ENCODE data around the gene UBASH3B.

DNA sequence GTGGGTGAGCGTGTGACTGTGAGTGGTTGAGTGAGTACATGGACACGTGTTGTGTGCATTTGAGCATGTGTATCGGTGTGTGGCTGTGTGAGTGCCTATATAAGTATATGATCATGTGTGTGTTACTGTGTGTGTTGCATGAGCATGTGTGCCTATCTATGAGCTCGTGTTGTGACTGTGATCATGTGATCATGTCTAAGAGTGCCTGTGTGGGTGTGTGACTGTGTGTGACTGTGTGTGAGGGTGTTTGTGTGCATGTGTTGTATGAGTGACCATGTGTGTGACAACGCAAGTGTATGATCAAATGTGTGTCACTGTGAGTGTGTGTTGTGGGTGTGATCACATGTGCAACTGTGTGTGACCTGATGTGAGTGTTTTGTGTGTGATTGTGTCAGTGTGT lies 88.8 kb downstream of the UBASH3B start:
- no peak for TF ChIP-seq POLR2AphosphoS5 (IDR thresholded peaks at IDR 0.05)
- TF ChIP-seq, protein P1, sequence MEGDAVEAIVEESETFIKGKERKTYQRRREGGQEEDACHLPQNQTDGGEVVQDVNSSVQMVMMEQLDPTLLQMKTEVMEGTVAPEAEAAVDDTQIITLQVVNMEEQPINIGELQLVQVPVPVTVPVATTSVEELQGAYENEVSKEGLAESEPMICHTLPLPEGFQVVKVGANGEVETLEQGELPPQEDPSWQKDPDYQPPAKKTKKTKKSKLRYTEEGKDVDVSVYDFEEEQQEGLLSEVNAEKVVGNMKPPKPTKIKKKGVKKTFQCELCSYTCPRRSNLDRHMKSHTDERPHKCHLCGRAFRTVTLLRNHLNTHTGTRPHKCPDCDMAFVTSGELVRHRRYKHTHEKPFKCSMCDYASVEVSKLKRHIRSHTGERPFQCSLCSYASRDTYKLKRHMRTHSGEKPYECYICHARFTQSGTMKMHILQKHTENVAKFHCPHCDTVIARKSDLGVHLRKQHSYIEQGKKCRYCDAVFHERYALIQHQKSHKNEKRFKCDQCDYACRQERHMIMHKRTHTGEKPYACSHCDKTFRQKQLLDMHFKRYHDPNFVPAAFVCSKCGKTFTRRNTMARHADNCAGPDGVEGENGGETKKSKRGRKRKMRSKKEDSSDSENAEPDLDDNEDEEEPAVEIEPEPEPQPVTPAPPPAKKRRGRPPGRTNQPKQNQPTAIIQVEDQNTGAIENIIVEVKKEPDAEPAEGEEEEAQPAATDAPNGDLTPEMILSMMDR (IDR thresholded peaks at IDR 0.05): no peak
- no peak for TF ChIP-seq POLR2A (IDR thresholded peaks at IDR 0.05)

Measured in suprapubic skin (tissue), 4 donors.